Transverse colon (tissue), 4 donors: ENCODE data around the gene ATP2B3.

Experiments used
- CTCF ChIP-seq, 5 experiments: fragments of 200-600 bp in 3 of 5; fragments of 450-650 bp in 2 of 5; sonication (generic) in 3 of 5; IDR thresholded peaks; 1 replicate in 2 of 5; 2 replicates in 3 of 5; pipeline ENCODE4 v1.5.1; 2016 to 2017; ENCODE audit warnings: antibody characterized with exemption in 5 of 5, inconsistent platforms in 3 of 5, mild to moderate bottlenecking in 2 of 5, moderate library complexity in 1 of 5
- EP300 ChIP-seq: sonication (generic); formaldehyde crosslinking; IDR thresholded peaks from one replicate; pipeline ENCODE4 v1.6.1; 2017; ENCODE audit warnings: antibody characterized with exemption, low read depth
- POLR2A ChIP-seq: fragments of 450-650 bp; IDR thresholded peaks from one replicate; pipeline ENCODE4 v1.6.1; 2016; ENCODE audit warnings: antibody characterized with exemption, mild to moderate bottlenecking, moderate library complexity
- POLR2AphosphoS5 ChIP-seq, 3 donors: sonication (generic); formaldehyde crosslinking; IDR thresholded peaks; one replicate each; pipeline ENCODE4 v1.6.1; 2016; ENCODE audit warnings: antibody characterized with exemption in 3 of 3

- TF ChIP-seq CTCF (IDR thresholded peaks at IDR 0.05) (no peak), POLR2A (no peak), EP300 (no peak), POLR2AphosphoS5 (IDR thresholded peaks at IDR 0.05) (no peak)
Measured at GRCh38 chrX:153495903-153496589, 21.4 kb upstream of the ATP2B3 start.
